Stimulated activated CD4-positive, alpha-beta T cell treated with anti-CD3 and anti-CD28 coated beads, Interleukin-4, amount 100 ng/mL, for 4 hours (primary cell): Measurements from ENCODE around the gene ACTR1B.
"Not testable (repeated sequence)": the region's sequence is repeated elsewhere in the genome, so short reads cannot be mapped to it uniquely, and the experiment has no call there.

Experiments
- DNase-seq, 2 experiments: peaks; one replicate each; pipeline ENCODE4 v3.0.0-alpha.2; 2020

The ACTR1B gene

DNA sequence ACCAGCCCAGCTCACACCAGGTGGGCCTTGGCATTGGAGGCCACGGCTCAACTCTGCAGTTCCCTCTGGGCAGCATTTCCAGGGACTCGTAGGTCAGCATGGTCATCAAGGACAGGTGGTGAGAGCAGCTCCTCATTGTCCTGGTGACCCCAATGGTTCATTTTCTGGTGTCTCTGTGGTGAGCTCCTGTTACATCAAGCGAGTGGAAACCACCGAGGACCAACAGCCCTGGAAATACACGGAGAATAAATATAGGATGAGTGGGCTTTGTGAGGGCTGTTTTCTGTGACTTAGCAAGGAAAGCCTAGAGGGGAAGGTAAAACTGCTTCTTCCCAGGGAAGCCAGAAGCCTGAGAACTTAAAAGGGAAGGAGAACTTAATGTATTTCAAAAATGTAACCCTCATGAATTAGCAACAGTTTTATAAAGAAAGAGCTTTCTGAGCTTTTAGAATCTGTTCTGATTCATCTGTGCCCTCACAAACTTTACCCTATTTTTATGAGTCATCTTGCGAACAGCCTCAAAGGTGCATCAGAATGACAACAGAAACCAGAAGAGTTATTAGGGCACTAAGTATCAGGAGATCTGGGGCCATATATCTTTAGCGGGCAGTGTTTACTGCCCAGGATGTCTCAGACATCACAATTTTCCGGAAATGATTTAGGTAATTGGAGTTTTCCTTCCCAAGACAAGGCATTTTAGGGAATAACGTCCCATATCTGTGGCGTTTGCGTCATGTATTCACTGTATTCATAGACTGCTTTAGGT is 24.4 kb upstream of the ACTR1B start:
- DNase-seq: no peak

DNA sequence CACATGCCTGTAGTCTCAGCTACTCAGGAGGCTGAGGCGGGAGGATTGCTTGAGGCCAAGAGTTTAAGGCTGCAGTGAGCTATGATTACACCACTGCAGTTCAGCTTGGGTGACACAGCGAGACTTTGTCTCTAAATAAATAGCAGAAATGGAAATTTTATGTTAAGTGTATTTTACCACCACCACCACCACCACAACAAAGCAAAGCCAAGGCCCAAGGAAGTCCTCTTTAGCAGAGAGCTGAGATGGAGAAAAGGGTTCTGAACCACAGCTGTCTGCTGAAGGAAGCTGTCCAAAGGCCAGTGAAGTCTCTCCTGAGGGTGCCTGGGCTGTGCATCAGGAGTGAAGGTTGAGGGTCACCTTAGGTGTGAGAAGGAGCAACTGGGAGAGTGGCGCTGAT is 23.4 kb upstream of the ACTR1B start:
- DNase-seq: not testable (repeated sequence)

DNA sequence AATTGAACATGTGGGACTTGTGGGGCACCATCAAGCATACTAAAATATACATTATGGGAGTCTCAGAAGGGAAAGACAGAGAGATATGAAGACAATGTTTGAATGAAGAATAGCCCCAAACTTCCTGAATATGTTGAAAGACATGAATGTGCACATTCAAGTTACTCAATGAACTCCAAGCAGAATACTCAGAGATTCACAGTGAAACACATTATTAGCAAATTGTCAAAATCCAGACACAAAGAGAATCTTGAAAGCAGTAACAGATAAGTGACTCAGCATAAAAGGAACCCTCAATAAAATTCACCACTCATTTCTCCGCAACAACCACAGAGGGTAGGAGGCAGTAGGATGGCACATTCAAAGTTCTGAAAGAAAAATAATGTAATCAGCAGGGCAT is 14.5 kb upstream of the ACTR1B start:
- DNase-seq: no peak

DNA sequence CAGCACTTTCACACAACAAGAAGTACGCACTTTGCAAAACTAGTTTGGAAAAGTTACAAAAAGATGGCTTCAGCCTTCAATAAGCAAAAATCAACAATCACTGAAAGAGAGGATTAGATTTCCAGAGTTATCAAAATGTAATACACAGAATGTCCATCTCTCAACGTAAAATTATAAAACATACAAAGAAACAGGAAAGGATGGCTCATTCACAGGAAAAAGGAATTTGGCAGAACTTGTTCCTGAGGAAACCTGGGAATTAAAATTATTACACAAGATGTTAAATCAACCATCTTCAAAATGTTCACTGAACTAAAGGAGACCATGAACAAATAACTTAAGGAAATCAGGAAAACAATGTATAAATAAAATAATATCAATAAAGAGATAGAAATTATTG is 13.6 kb upstream of the ACTR1B start:
- no peak for DNase-seq

DNA sequence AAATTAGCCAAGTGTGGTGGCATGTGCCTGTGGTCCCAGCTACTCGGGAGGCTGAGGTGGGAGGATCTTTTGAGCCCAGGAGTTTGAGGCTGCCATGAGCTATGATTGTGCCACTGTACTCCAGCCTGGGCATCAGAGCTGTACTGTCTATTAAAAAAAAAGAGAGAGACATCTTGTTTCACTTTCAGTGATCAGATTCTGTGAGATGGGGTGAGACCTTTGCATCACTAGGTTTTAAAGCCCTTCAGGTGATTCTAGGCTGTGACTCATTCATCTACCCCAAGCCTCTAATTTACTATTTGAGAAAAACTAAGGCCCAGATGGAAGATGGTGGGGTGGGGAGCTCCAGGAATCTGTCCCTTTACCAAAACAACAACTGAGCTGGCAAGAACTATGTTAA is 12.8 kb upstream of the ACTR1B start:
- DNase-seq: no peak

DNA sequence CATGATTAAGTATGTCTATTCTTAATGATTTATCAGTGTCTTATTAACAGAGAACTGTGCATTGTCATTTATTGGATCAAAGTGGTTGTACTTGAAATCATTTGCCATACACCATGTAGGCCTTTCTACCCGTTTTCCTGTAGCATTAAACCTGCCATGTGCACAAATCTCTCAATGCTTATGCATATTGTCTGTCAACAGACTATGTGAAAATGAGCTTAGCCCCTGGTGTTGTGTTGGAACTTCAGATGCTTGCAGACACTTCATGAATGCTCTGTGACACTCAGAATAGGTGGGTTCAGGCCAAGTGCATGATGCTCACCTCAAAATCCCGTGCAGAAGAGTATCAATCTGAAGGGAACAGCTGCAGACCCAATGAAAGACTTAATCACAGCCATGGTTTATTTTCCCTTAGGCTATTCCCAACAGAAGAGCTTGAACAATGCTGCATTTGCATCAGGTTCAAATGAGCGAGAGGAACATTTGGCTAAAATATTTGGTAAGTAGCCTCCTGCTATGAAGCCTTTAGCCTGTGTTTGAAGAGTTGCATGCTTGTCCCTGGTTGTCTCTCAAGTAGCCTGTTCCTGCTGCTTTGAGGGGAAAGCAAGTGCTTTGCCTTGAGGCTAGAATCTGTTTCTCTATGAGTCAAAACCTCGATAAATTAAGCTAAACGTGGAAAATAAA is 11.7 kb upstream of the ACTR1B start:
- DNase-seq: no peak

DNA sequence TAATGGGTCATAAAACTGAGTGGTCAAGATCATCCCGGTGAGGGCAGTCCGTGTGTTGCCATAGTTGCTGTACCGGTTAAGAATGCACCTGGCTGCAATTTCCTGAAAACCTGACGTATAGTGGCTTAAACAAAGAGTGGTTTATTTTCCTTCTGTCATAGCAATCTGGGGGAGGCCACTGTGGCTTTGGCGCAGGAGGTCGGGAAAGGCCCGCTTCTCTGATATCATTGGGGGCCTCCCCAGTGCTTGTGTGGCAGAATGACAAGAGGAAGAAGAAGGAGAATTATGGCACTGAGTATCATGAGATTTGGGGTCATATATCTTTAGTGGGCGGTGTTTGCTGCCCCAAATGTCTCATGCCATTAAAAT is 10.1 kb upstream of the ACTR1B start:
- DNase-seq: no peak

DNA sequence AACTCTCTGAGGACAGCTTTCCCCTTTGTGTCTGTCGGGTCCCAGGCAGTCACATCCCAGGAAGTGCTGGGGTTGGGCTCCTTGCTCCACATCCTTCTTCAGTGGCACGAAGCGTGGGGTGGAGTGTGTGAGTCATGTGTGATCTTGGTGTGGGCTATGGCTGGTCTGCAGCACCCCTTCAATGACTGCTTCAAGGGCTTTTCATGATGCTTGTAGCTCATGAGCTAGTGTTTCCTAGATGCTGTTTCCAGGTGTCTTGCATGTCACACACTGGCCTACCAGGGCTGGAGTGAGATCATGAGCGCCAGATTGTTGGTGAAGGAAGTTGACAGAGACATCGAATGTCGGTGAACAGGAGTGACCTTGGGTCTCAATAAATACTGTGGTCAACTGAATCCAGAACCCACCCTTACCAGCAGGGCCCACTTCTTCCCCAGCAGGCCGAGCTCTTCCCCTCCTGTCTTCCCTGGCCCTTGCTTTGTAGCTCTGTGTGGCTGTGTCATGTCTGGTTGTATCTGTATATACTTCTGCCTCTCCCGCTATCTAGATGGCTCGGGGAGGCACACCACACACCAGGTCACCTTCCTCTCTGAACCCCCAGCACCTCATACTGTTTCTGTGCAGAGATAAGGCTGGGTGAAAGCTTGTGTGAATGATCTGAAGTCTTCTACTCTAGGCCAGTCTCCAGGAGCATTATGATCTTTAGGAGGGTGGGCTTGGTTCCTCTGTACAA is 9.5 kb upstream of the ACTR1B start:
- DNase-seq: peak in 1 of 2 experiments; percentile 10

DNA sequence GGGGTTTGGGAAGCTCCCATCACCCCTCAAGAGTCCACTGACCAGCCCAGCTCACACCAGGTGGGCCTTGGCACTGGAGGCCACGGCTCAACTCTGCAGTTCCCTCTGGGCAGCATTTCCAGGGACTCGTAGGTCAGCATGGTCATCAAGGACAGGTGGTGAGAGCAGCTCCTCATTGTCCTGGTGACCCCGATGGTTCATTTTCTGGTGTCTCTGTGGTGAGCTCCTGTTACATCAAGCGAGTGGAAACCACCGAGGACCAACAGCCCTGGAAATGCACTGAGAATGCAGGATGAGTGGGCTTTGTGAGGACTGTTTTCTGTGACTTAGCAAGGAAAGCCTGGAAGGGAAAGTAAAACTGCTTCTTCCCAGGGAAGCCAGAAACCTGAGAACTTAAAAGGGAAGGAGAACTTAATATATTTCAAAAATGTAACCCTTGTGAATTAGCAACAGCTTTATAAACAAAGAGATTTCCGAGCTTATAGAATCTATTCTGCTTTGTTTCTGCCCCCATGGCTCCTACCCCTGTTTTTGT is 8.8 kb upstream of the ACTR1B start:
- not testable (repeated sequence) for DNase-seq

DNA sequence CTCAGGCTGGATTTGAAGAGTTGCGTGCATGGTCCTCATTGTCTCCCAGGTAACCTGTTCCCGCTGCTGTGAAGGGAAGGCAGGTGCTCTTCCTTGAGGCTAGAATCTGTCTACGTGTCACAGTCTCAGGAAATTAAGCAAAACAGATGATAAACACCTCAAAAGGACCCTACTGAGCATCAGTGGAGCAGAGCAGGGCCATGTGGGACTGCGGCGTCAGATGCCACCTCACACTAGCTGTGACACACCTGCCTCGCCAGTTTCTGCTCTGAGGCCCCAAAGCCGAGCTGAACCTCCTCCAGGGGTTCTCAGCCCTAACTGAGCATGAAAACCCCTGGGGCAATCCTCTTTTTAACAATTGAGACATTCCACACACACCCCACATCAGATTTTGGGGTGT is 7.7 kb upstream of the ACTR1B start:
- no peak for DNase-seq

DNA sequence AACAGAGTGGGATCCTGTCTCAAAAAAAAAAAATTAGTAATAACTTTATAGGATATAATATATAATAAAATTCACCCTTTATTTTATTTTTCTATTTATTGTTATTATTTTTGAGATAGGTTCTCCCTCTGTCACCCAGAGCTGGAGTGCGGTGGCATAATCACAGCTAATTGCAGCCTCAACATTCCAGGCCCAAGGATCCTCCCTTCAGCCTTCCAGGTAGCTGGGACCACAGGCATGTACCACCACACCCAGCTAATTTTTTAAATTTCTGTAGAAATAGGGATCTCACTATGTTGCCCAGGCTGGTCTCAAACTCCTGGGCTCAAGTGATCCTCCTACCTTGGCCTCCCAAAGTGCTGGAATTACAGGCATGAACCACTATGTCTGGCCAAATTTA is 6.6 kb upstream of the ACTR1B start:
- DNase-seq: no peak

DNA sequence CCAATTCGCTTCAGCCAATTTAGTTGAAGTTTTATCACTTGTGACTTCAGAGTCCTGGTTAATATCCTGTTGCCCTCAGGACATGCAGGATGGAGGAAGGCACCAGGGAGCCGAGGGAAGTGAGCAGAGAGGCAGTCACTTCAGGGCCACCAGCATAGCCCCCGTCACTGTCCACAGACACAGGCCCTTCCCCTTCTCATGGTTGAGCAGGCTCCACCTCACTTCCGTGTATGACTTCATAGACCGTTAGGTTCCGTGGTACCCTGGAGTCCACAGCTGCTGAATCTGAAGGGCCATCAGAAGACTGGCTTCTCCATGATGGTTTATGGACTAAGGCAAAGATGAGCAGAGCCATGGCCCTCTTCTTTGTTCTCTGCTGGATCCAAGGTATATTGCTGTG is 5.6 kb upstream of the ACTR1B start, which contains the start of gene C2orf92:
TSS of gene C2orf92 (plus strand) at position 266 of the 400 bp plus-strand sequence. CDS start at position 342, 76 bp downstream.
- DNase-seq: no peak

DNA sequence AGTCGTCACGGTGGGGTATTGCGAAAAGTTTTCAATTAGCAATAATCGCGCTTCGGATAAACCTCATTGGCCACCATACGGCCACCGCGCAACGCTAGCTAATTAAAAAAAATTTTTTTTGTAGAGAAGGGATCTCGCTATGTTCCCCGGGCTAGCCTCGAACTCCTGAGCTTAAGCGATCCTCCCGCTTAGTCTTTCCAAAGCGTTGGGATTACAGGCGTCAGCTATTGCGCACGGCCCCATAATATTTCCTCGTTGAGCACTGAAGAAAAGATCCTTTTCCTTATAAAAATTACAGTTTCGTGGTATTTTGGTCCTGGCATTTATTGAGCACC is 759 bp upstream of the ACTR1B start:
- DNase-seq: no peak

DNA sequence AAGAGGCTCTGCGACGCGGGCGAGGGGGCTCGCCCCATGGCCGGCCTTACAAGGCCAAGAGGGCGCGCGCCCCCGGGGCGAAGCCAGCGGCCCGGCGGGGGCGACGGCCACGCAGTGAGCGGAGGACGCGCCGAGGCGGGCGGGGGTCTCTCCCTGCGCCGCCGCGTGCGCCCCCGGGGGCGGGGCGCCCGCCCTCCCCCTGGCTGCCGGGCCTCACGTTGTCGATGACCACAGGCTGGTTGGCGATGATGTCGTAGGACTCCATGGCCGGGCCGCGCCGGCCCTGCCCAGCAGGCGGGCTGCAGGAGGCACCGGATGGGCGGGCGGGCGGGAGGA is 250 bp downstream of the ACTR1B start:
- DNase-seq: no peak

DNA sequence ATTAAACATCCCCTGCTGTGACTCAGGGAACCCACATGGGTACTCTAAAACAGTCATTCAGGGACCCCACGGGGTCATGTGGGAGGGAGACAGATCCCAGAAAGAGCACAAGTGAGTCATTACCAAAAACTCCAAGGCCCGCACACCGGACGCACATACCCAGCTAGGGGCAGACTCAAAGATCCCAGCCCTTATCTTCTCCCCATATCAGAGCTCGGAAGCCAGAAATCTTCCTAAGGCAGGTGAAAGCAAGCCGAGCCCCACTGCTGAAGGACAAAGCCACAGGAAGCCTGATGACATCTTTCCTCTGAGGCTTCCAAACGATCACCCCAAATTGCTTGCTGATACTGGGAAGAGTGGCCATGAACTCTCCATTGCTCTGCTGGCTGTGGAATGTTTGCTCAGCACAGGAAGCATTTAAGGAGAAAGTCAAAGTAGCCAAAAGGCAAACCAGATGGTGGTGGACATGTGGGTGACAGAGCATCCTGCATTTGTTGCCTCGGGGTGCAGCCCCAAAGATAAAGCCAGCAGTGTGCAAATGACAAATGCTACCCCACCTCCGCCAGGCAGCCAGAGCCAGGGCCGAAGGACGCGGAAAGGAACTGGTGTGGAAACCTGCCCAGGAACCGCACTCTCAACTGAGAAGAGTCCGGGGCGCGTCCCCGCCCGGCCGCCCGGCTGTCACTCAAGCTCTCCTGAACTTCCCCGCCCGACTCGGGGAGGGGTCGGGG is 784 bp downstream of the ACTR1B start:
- peak; percentile 72 to 89 for DNase-seq

DNA sequence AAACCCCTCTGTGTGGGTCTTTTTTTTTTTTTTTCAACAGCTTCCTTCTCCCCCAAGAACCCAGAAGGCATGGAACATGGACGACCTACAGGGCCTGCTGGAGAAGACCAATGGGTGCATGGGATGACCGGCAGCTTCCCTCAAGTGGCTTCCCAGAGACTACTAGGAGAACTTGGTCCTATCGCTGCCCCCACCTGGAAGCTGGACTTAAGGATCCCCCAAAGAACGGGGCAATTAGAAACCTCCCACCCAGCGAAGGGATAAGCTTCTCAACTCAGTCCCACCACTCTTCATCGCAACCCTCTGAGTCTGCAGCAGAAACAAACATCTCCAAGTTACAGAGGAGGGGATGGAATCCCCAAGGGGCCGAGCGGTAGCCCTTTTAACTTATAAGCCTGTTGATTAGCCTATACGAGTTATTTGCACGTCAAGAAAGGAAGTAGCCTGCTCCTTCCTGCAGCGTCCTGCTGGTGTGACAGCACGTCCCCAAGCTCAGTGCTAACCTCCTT is 1.4 kb downstream of the ACTR1B start:
- DNase-seq: no peak

DNA sequence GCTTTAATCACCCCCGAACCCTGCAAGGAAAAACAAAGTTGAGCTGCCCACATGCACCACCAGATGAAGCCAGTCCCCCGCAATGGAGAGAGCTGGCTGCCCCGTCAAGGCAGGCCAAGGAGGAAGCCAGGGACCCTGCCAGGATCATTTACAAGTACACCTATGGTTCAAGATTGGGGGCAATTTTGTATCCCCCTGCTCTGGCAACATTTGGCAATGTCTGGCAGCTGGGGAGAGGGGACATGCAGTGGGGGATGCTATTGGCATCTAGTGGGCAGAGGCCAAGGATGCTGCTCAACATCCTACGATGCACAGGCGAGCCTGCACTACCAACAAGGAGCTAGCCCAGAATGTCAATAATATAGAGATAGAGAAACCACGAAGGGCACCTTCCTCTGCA is 1.9 kb downstream of the ACTR1B start:
- DNase-seq: no peak

DNA sequence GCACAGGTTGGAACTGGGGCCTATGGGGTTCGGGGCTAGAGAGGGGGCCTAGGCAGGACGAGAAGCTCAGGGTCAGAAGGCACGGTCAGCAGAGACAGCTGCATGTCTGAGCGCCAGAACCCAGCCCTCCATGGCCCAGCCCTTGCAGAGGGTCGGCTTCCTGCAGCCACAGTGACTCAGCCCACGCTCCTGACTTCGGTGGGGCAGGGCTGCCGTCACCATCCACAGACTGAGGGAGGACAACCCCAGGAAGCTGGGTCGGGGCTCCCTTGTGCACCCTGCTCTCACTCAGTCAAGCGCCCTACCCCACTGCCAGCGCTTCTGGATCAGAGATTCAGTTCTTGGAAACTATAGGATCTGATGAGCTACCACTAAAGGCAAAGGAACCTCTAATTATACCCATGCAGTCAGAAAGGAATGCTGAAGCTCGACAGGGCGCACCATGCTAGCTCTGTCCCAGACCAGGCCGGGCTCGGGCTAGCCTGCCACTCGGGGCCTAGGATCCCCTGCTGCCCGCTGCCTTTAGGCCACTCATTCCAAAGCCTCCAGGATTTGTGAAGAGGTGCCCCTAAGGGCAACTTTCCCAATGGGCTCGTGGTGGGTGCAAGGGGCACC is 3.0 kb downstream of the ACTR1B start:
- no peak for DNase-seq

DNA sequence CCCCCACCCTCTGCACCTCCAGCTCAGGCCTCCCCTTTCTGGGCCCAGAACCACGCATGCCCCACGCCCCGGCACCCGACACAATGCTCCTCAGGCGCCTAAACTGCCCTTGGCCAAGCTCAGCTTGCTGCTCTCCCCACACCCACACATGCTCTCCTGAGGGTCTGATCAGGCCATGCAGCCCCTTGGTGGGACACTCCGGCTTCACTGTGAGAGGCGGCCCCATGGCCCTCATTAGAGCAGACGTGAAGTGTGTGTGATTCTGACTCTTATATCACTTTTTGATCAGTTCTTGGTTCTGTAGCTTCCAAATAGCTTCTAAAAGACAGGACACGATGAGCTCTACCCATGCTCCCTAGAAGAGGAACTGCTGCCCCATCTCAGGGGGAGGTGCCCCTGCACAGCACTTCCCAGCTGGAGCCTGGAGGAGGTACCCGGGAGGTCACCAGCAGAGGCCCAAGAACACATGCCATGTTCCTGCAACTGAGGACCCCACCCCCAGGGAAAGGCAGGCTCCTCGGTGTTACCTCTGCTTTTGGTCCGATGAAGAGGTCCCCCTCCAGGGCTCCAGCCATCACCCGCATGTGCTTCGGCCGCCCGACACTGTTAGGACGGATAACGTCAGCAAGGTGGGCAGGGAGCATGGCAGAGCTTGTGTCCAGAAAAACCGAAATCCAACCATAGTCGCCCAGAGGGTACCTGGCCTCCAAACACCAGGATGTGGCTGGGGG is 3.6 kb downstream of the ACTR1B start:
- no peak for DNase-seq

DNA sequence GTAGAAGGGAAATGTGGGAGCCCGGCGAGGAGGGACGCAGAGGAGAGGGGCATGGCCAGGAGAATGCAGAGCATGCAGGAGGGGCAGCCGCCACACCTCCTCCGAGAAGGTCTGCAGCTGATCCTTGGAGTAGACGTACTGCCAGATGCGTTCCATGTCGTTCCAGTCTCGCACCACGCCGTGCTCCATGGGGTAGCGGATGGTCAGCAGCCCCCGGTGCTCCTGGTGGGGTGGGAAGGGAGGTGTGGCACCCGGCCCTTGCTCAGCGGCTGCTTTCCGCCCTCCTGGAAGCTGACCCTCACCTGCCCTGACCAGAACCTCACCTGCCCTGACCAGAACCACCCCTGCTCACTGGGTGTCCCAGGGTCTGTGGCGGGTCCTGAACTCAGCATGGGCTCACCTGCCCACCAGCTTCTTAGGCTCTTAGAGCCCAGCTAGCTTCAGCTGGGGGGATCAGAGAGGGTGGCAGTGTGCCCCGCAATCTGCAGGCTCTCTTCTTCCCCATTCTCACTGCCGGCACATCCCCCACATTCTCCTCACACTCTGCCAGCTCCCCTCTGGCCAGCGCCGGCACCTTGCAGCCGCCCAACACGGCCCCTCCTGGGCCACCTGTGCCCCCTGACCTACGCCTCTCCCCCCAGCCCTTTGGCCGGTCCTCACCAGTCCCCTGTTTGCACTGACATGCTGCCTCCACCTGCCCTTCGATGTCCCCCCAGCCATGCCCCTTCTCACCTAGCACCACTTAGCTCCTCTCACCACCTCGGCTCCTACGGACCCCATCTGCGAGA is 4.4 kb downstream of the ACTR1B start:
- no peak for DNase-seq

DNA sequence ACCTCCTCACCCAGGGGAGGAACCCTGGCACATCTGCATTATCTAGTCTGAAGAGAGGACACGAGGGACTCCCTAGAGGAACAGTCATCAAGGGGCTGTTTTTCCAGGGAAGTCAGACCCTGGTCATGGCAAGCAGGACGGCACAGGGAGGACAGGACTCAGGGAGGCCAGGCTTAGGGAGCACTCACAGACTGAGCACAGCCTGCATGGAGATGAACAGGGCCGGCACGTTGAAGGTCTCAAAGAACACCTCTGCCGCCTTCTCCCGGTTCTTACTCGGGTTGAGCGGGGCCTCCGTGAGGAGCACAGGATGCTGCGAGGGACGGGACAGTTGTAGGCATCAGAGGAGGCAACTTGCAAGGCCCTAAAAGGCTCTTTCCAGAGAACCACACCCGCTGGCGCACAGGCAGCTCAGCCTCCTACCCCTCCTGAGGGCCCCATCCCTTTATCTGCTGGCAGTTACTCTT is 5.1 kb downstream of the ACTR1B start:
- no peak for DNase-seq
